Measurements from ENCODE around the gene FAAP20. TPM values are rescaled to one million over a fixed set of nuclear protein-coding genes. Genes with fewer than 3 reads are reported as not detected.

Gene FAAP20
- total RNA-seq, 2 experiments from 2014 or later: 48.2 to 54.4 TPM

DNA sequence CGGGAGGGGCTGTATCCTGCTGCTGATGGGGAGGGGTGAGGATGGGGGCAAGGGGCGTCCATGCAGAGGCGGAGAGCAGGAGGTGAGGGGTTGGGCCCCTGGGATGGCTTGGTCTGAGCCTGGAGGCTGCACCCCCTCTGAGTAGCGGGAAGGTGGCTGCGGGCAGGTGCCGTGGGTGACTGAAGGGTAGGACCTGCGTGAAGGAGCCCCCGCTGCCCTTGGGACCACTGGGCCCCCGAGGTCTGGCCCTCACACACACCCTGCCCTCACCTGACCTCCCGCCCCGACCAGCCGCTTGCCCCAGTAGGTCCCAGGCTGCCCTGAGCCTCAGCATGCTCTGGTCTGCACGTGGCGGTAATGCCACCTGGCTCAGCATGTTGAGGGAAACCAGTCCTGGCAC is 20.8 kb upstream of the FAAP20 start:
- Mint-ChIP-seq H3K9me3 (no peaks in the 10 kb centered on the region), H3K4me1 (ENCODE audit: low read depth) (peaks cover 8% of the 10 kb centered on the region), H3K27ac (no peak overlapping the region), H3K36me3 (ENCODE audit: low read depth) (no peaks in the 10 kb centered on the region), H3K27me3 (ENCODE audit: low read depth) (no peaks in the 10 kb centered on the region), H3K4me3 (no peak overlapping the region)
- intact Hi-C loops (cut with micrococcal nuclease): no loop called here
- DNase-seq: no peak
- CTCF ChIA-PET: no interaction called here

DNA sequence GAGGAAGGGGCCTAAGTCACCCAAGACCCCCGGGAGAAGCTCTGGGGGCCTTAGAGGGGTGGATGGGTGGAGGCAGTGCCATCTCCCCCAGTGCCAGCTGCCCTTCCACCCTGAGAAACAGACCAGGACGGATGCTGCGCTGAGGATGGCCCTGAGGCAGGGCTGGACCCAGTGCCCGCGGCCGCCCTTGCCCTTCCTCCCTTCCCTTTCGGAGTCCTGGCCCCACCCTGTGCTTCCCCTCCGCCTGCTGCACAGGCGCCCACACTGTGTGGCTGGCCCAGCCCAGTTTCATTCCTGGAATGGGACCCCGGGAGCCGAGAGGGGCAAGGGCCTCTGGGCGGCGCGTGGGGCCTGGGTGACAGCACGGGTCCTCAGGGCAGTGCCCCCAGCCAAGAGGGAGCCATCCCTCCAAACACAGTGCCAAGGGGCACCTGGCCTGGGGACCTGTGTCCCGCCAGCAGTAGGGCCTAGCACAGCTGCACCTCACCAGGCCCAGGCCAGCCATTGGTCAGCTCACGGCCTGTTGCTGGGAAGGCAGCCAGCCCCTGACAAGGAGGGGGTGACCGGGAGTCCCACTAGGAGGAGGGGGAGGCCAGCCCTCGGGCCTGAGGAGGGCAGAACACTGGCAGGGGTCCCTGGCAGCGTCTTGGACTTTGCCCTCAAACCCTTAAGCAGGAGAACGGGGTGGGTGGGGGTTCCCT is 20.1 kb upstream of the FAAP20 start:
- CTCF ChIA-PET: interaction anchor here (1.0 kb wide), 1 partner anchor 167 kb away, joined by 3 read pairs; no protein-coding TSS in a partner anchor
- intact Hi-C loops (cut with micrococcal nuclease): no loop called here
- Mint-ChIP-seq H3K36me3 (ENCODE audit: low read depth) (no peaks in the 10 kb centered on the region), H3K27me3 (ENCODE audit: low read depth) (no peaks in the 10 kb centered on the region), H3K4me1 (ENCODE audit: low read depth) (peaks cover 8% of the 10 kb centered on the region), H3K9me3 (no peaks in the 10 kb centered on the region), H3K4me3 (no peak overlapping the region), H3K27ac (no peak overlapping the region)
- DNase-seq: no peak

DNA sequence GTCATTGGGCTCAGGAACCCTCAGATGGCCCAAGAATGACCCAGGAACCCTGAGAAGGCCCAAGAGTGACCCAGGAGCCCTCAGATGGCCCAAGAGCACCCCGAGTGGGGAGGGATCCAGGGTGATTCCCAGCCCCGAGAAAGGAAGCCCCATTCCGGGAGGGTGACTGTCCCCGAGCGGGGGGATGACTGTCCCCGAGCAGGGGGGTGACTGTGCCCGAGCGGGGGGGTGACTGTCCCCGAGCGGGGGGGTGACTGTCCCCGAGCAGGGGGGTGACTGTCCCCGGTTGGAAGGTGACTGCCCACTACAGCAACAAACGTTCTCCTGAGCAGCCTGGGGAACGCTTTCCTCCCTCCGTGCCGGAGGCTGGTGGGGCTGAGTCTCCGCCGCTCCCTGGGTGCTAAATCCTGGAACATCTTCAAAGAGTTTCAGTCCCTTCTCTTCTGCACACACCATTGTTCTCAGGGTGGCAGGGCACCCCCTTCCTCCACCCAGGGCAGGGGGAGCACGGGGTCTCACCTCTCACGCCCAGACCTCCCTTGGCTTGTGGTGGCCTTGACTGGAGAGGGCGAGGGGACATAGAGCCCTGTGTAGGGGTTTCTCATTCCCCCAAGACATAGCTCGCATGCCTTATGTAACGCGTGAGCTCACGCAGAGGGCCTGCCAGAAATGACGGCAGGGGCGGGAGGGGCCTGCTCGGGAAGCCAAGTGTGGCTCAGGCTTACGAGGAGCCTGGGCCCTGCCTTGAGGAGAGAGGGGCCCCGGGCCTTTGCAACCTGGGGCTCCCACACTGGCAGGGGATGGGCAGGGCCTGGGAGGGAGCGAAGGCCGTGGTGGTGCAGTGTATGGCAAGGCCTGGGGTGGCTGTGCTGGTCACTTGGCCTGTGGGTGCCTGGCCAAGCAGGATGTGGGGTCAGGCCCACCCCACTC is 19.3 kb upstream of the FAAP20 start:
- Mint-ChIP-seq H3K36me3 (ENCODE audit: low read depth) (no peaks in the 10 kb centered on the region), H3K27me3 (ENCODE audit: low read depth) (no peaks in the 10 kb centered on the region), H3K27ac (no peak overlapping the region), H3K4me1 (ENCODE audit: low read depth) (peaks cover 8% of the 10 kb centered on the region), H3K4me3 (no peak overlapping the region), H3K9me3 (no peaks in the 10 kb centered on the region)
- CTCF ChIA-PET: interaction anchor here (1.0 kb wide), 1 partner anchor 167 kb away, joined by 3 read pairs; no protein-coding TSS in a partner anchor
- no peak for DNase-seq
- intact Hi-C loops (cut with micrococcal nuclease): loop anchor here (2.0 kb wide), 1 partner anchor 13 kb away; no protein-coding TSS in a partner anchor

DNA sequence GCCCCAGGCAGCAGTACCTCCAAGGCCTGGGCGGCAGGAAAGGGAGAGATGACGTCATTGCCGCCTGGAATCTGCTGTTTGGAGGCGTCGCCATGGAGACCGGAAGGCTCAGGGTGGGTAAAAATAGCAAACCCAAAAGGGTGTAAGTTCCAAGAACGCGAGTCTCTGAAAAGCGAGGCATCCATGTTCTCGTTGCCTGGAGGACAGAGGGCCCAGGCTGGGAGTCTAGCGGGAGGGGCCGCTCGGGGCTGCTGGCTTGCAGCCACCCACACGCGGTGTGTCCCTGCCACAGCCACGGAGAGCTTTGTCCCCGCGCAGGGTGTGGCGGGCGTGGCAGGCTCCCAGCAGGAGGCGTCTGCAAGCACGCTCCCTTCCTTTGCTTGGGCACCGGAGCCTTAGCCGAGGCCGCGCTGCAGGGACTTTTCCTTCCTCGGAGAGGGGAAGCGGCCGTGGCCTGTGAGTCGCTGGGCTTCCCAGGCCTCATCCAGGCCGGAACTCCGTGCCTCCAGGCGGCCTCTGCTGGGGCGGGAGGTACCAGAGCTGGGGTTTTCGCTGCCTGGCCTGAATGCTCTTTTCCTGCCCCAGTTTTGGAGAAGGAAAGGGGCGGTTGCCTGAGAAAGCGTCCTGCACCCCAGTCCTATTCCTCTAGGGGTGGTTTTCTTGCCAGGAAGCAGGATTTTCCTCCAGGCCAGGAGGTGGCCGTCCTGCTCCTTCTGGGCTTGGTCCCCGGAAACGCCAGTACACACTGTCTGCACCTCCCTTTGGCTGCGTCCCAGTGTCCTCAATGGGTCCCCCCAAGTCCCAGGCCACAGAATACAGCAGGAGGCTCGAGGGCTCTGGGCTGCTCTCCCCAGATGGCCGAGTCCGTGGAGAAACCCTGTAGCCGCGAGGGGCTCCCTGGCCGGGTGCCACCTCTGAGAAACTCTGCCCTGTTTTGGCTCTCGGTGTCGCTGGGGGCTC is 18.2 kb upstream of the FAAP20 start:
- no peaks in the 10 kb centered on the region for H3K36me3 Mint-ChIP-seq (ENCODE audit: low read depth)
- no peak overlapping the region for H3K4me3 Mint-ChIP-seq
- CTCF ChIA-PET: interaction anchor here (0.7 to 1.5 kb wide), 3 partner anchors 18 to 344 kb away, joined by 3 to 5 read pairs (median 4); partner anchors contain the start of gene FAAP20
- no peaks in the 10 kb centered on the region for H3K9me3 Mint-ChIP-seq
- intact Hi-C loops (cut with micrococcal nuclease): loop anchor here (2.0 kb wide), 1 partner anchor 14 kb away; no protein-coding TSS in a partner anchor
- no peak overlapping the region for H3K27ac Mint-ChIP-seq
- peak; percentile 69 for DNase-seq
- no peaks in the 10 kb centered on the region for H3K27me3 Mint-ChIP-seq (ENCODE audit: low read depth)
- H3K4me1 Mint-ChIP-seq (ENCODE audit: low read depth): peaks cover 8% of the 10 kb centered on the region

DNA sequence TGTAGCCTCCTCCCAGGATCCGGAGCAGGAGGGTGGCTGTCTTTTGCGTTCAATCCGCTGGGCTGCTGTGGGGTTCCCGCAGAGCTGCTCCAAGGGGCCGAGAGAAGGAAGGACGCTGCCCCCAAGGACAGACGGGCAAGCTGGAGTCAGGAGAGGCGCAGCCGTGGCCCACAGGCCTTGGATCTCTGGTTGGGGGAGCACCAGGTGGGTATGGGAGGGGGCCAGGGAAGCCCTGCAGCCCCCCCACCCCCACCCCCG is 17.6 kb upstream of the FAAP20 start:
- H3K9me3 Mint-ChIP-seq: no peaks in the 10 kb centered on the region
- H3K36me3 Mint-ChIP-seq (ENCODE audit: low read depth): no peaks in the 10 kb centered on the region
- H3K27ac Mint-ChIP-seq: no peak overlapping the region
- H3K4me3 Mint-ChIP-seq: no peak overlapping the region
- no peak for DNase-seq
- intact Hi-C loops (cut with micrococcal nuclease): loop anchor here (2.0 kb wide), 1 partner anchor 15 kb away; no protein-coding TSS in a partner anchor
- H3K27me3 Mint-ChIP-seq (ENCODE audit: low read depth): no peaks in the 10 kb centered on the region
- H3K4me1 Mint-ChIP-seq (ENCODE audit: low read depth): peaks cover 8% of the 10 kb centered on the region
- CTCF ChIA-PET: interaction anchor here (0.7 to 1.5 kb wide), 3 partner anchors 17 to 343 kb away, joined by 3 to 5 read pairs (median 4); partner anchors contain the start of gene FAAP20

DNA sequence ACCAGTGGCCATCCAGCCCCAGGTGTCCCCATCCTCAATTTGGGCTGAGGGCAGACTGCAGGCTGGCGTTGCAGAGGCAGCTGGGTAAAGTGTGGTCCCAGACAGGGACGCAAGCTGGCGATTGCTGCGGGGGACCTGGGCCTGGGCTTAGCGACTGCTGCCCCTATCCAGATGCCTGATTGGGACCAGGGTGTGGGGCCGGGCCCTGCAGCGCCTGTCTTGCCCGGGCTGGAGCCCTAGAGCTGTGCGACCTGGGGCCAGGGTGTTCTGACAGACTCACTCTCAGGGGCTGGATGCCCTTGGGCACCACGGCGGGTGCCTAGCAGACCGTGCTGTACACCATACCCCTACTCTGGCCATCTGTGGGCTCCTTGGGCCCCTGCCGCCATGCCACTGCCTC is 16.2 kb upstream of the FAAP20 start:
- CTCF ChIA-PET: no interaction called here
- no peaks in the 10 kb centered on the region for H3K9me3 Mint-ChIP-seq
- peaks cover 8% of the 10 kb centered on the region for H3K4me1 Mint-ChIP-seq (ENCODE audit: low read depth)
- no peaks in the 10 kb centered on the region for H3K36me3 Mint-ChIP-seq (ENCODE audit: low read depth)
- no peak for DNase-seq
- no peak overlapping the region for H3K4me3 Mint-ChIP-seq
- no peaks in the 10 kb centered on the region for H3K27me3 Mint-ChIP-seq (ENCODE audit: low read depth)
- no peak overlapping the region for H3K27ac Mint-ChIP-seq
- intact Hi-C loops (cut with micrococcal nuclease): no loop called here

DNA sequence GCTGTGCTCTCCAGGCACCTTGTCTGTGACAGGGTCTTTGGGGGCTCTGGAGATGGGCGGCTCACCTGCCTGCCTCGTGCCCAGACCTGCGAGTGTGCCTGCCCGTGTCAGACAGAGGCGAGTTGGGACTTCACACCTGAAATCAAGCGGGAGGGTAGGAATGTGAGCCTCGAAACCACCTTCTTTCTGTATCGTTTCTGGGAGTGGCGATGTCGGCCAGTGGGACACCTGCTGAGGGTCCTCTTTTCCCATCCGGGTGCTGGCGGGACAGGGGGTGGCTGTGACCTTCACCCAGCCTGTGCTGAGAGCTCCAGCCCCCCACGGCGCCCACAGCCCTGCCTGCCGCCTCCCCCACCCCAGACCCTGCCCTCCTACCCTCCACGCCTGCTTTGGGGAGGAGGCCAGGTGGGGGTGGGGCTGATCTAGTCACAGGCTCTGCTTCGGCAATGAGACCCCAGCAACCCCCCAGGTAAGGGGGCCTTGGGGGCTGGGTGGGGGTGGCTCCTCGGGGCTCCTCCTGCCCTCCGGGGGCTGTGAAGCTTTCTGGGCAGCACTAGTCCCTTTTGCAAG is 15.6 kb upstream of the FAAP20 start:
- Mint-ChIP-seq H3K4me3 (no peak overlapping the region), H3K9me3 (no peaks in the 10 kb centered on the region), H3K36me3 (ENCODE audit: low read depth) (no peaks in the 10 kb centered on the region), H3K27ac (no peak overlapping the region), H3K4me1 (ENCODE audit: low read depth) (peaks cover 8% of the 10 kb centered on the region), H3K27me3 (ENCODE audit: low read depth) (no peaks in the 10 kb centered on the region)
- CTCF ChIA-PET: no interaction called here
- DNase-seq: no peak
- intact Hi-C loops (cut with micrococcal nuclease): no loop called here

DNA sequence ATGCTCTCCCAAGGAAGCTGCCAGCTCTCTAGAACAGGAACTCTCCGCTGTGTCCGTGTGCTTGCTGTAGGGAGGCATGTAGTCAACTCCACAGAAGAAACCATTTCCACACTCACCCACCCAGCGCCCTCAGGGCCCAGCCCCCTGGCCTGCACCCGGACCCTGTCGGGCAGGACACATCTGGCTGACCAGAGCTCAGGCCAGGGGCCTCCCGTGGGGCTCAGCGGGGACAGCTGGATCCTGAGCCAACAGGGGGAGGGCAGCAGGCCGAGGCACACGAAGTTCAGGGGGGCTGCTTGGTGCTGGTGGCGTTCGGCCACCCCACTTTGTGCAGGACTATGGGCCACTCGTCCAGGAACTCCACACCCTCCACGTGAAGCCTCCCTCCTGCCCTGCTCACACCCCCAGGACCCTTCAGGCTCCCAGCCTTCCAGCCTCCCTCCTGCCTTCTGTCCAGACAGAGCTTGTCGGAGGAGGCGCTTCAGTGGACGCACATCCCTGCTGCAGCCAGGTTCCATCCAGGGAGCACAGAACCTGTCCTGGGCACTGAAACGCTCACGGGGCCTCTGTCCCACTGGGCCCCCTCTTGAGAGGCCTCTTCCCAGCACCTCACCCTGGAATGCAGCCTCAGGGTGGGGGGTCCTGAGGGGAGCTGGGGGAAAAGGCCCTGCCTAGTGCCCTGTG is 15.0 kb upstream of the FAAP20 start:
- H3K4me1 Mint-ChIP-seq (ENCODE audit: low read depth): peaks cover 8% of the 10 kb centered on the region
- no peaks in the 10 kb centered on the region for H3K27me3 Mint-ChIP-seq (ENCODE audit: low read depth)
- DNase-seq: no peak
- no peaks in the 10 kb centered on the region for H3K9me3 Mint-ChIP-seq
- H3K36me3 Mint-ChIP-seq (ENCODE audit: low read depth): no peaks in the 10 kb centered on the region
- H3K4me3 Mint-ChIP-seq: no peak overlapping the region
- CTCF ChIA-PET: no interaction called here
- no peak overlapping the region for H3K27ac Mint-ChIP-seq
- intact Hi-C loops (cut with micrococcal nuclease): no loop called here

DNA sequence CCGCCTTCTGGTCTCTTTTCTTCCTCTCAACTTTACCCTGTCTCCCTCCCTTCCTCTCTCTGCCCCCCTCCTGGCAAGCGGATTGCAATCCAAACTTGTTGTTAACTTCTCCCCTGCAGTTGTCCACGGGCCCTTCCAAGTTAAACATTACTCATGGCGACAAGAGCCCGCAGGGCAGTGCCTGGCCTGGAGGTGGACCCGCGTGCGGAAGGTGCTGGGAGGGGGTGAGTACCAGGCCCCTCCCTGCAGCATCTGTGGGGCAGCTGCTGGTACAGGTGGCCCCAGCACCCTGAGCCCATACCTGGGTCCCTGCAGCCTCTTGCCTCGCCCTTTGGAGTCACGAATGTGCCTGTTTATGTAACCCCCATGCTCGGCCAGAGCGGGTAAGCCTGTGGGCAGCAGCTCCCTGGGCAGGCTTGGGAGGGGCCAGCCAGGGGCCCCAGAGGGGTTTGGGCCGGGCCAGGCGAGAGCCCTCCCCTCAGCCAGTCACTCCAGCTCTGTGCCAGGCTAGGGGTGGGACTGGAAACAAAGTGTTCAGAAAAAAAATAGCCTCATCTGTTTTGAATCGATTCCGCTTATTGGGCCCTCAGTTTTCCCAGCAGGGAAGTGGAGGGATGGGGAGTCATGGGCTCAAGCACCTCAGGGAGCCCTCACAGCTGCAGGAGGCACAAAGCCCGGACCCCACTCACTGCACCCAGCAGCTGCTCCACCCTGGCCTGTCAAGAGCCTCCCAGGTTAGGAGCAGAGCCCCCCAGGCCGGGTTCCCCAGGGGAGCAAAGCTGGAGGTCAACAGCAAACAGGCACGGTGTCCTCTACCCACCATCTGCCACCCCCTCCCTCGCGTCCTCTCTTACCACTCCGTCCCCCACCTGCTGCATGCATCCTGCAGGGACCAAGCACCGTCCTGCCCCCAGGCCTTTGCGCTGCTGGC is 14.0 kb upstream of the FAAP20 start:
- no peaks in the 10 kb centered on the region for H3K36me3 Mint-ChIP-seq (ENCODE audit: low read depth)
- no peak overlapping the region for H3K4me3 Mint-ChIP-seq
- H3K27ac Mint-ChIP-seq: no peak overlapping the region
- CTCF ChIA-PET: no interaction called here
- H3K27me3 Mint-ChIP-seq (ENCODE audit: low read depth): no peaks in the 10 kb centered on the region
- DNase-seq: no peak
- peaks cover 8% of the 10 kb centered on the region for H3K4me1 Mint-ChIP-seq (ENCODE audit: low read depth)
- intact Hi-C loops (cut with micrococcal nuclease): no loop called here
- H3K9me3 Mint-ChIP-seq: no peaks in the 10 kb centered on the region

DNA sequence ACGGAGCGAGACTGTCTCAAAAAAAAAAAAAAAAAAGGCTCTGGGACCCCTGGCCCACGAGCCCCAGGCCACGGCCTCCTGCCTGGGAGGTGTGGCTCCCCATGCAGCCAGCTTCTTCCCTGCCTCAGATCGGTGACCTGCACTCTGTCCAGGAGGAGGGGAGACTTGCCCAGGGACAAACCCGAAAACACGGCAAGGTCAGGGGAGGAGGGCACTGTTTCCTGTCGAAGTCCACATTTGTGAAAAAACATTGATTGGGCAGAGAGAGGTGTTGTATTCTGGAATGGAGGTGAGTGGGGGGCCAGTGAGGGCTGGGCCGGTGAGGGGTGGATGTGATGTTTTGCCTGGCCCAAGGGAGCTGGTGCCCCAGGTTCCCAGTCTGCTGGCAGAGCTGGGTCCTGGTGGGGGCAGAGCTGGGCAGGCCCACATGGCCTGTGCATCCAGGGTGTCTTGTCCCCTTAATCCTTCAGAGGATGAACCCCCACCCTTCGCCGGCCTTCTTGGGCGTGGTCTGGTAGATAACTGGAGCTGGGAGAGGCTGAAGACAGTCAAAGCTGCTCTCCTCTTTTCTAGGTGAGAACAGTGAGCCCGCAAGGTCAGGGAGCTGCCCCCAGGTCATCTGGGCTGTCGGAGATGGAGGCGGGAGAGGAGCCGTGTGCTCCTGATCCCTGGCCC is 12.4 kb upstream of the FAAP20 start:
- H3K4me3 Mint-ChIP-seq: no peak overlapping the region

More for the DNA sequence above, 12.4 kb upstream of the FAAP20 start:
- CTCF ChIA-PET: interaction anchor here (2.2 kb wide), 1 partner anchor 12 kb away, joined by 7 read pairs; the partner anchor contains the start of gene FAAP20
- H3K27me3 Mint-ChIP-seq (ENCODE audit: low read depth): no peaks in the 10 kb centered on the region
- H3K9me3 Mint-ChIP-seq: no peaks in the 10 kb centered on the region
- no peak overlapping the region for H3K27ac Mint-ChIP-seq
- H3K4me1 Mint-ChIP-seq (ENCODE audit: low read depth): no peaks in the 10 kb centered on the region
- no peak for DNase-seq
- H3K36me3 Mint-ChIP-seq (ENCODE audit: low read depth): no peaks in the 10 kb centered on the region
- intact Hi-C loops (cut with micrococcal nuclease): no loop called here

Measured in activated naive CD4-positive, alpha-beta T cell treated with anti-CD3 and anti-CD28 coated beads for 36 hours (primary cell).